BJ (cell line): Measurements from ENCODE around the gene POLR1D. TPM values are rescaled to one million over a fixed set of nuclear protein-coding genes. Genes with fewer than 3 reads are reported as not detected.

Experiments used
- CTCF ChIA-PET: fragments of 350-600 bp; formaldehyde crosslinking; extraction: SDS; loops from one replicate; lab custom pipeline; 2021; ENCODE audit warnings: antibody characterized with exemption, inconsistent platforms; lab: Yijun Ruan, JAX
- POLR2A ChIA-PET: fragments of 300-600 bp; sonication (Branson Sonifier 250); formaldehyde crosslinking; extraction: SDS; loops from one replicate; lab custom pipeline; 2021; ENCODE audit warnings: antibody characterized with exemption; lab: Charles Lee
- DNase-seq: peaks from one replicate; pipeline ENCODE4 v3.0.0-alpha.2; 2011; ENCODE audit warnings: low read depth
- H3K27me3 ChIP-seq: 2 replicates; pipeline ENCODE4 v1.6.0; 2011; ENCODE audit warnings: low read length; ENCODE audit not compliant: control insufficient read depth, insufficient read depth
- H3K36me3 ChIP-seq: 2 replicates; pipeline ENCODE4 v1.5.1; 2011; ENCODE audit warnings: low read length; ENCODE audit not compliant: control insufficient read depth, insufficient read depth
- H3K4me3 ChIP-seq: 2 replicates; pipeline ENCODE4 v1.5.1; 2011; ENCODE audit warnings: low read depth, mild to moderate bottlenecking, control low read depth, low read length
- polyA plus RNA-seq: library from polyadenylated mRNA; depleted of rRNA; stranded (reverse); fragments of >200 nt; gene quantifications from 2 replicates; pipeline ENCODE4 v1.2.3, GENCODE V29; 2011
- TF ChIP-seq, protein P1 (sequence below): IDR thresholded peaks from 2 replicates; pipeline ENCODE4 v1.5.1; 2011; ENCODE audit warnings: low read depth, mild to moderate bottlenecking, control low read depth, inconsistent platforms, low read length, moderate library complexity; ENCODE audit not compliant: insufficient read depth

The POLR1D gene
- polyA plus RNA-seq, 1 experiment: 79.4 TPM

DNA sequence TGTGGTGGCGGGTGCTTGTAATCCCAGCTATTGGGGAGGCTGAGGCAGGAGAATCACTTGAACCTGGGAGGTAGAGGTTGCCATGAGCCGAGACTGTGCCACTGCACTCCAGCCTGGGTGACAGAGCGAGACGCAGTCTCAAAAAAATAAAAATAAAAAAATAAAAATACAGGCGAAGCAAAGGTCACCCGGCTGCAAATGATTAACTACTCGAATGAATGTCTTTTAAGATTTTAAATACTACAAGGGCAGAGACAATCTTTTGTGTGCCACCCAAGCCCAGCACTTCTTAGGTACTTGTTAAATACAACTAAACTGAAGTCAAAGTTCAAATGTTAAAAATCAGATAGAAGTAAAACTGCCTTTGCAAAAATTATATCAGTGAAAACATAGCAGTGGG is 8.1 kb upstream of the POLR1D start:
- TF ChIP-seq, protein P1, sequence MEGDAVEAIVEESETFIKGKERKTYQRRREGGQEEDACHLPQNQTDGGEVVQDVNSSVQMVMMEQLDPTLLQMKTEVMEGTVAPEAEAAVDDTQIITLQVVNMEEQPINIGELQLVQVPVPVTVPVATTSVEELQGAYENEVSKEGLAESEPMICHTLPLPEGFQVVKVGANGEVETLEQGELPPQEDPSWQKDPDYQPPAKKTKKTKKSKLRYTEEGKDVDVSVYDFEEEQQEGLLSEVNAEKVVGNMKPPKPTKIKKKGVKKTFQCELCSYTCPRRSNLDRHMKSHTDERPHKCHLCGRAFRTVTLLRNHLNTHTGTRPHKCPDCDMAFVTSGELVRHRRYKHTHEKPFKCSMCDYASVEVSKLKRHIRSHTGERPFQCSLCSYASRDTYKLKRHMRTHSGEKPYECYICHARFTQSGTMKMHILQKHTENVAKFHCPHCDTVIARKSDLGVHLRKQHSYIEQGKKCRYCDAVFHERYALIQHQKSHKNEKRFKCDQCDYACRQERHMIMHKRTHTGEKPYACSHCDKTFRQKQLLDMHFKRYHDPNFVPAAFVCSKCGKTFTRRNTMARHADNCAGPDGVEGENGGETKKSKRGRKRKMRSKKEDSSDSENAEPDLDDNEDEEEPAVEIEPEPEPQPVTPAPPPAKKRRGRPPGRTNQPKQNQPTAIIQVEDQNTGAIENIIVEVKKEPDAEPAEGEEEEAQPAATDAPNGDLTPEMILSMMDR: no peak
- H3K27me3 ChIP-seq: no peaks in the 10 kb centered on the region
- ChIA-PET POLR2A (no interaction called here), CTCF (no interaction called here)
- no peak overlapping the region for H3K4me3 ChIP-seq
- no peak for DNase-seq
- H3K36me3 ChIP-seq: no peaks in the 10 kb centered on the region

DNA sequence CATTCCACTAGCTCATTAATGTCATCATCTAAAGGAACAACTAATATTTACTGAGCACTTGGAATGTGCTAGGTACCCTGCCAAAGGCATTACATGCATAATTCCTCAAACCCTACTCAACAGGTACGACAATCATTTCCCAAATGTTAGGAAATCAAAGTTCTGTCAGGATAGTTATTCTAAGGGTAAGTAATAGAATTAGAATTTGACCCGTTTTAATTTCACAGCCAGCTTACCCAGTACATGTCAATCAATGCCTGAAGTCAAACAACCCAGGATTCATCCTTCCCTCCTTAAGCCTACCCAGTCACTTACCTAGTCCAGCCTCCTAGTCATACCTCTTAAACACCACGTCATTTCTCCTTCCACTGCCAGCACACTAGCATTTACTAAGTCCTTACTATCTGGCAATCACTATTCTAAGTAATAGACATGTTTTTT is 3.8 kb upstream of the POLR1D start:
- POLR2A ChIA-PET: no interaction called here
- Histone ChIP-seq H3K4me3 (no peak overlapping the region), H3K36me3 (no peaks in the 10 kb centered on the region), H3K27me3 (no peaks in the 10 kb centered on the region)
- no peak for DNase-seq
- TF ChIP-seq, protein P1: no peak
- CTCF ChIA-PET: no interaction called here

DNA sequence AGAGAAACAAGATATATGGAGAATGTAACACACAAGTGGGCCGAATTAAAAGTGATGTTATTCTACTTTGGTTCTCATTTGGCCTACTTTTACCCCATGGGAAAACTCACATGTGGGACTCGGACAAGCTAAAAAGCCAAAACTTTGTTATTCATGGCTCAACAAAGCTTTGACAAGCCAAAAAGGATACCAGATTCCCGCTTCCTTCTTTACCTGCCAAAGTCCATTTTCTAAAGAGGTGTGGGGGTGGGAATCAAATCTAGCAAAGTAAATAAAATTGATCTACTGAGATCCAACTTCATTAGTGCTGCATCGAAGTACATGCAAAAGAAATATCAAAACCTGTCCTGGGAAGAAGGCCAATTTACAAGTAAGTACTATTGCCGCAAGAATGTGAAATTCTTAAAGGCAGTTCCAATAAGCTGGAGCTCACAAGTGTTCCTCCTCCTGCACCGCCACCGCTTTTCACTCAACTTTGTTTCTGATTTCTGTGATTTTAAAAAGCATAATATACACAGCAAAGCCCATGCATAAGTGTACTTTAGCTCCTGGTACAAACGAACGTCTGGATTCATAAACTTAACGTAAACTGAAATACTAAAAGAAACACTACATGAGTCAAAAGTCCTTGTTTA is 2.5 kb upstream of the POLR1D start:
- Histone ChIP-seq H3K4me3 (peak overlapping the region; percentile 87), H3K27me3 (no peaks in the 10 kb centered on the region), H3K36me3 (no peaks in the 10 kb centered on the region)
- TF ChIP-seq, protein P1: no peak
- ChIA-PET CTCF (interaction anchor here (0.6 to 2.6 kb wide), 8 partner anchors 11 to 207 kb away, joined by 3 to 18 read pairs (median 6); no protein-coding TSS in a partner anchor), POLR2A (no interaction called here)
- DNase-seq: no peak

DNA sequence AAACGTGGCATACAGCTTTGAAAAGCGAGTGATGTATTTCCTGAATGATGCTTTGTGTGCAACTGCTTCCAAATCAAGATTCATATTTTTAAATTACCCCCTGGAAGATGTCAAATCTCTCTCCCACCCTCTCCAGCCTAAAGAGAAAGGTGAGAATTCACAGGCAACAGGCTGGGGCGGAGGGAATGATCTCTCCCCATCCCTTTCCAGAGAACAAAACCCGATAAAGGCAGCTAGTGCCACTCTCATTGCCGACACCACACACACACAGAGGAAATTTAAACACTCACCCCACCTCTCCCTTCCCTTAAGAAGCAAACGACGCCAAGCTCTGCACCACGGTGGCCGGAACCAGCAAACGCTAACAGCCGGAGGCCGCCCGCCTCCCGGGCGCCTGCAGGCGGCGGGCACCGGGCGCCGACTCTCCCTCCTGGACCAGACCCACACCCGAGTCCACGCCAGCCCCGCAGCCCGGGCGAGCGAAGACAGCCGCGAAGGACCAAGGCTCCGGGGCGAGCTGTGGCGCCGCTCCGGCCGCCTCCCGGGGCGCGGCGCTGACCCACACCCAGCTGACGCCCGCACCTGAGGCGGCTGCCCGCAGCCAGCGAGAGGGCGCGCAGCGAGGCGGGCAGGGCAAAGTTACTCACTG is 1.8 kb upstream of the POLR1D start:
- Histone ChIP-seq H3K27me3 (no peaks in the 10 kb centered on the region), H3K4me3 (peak overlapping the region; percentile 87), H3K36me3 (no peaks in the 10 kb centered on the region)
- ChIA-PET POLR2A (no interaction called here), CTCF (interaction anchor here (0.6 to 2.6 kb wide), 11 partner anchors 10 to 207 kb away, joined by 3 to 18 read pairs (median 4); no protein-coding TSS in a partner anchor)
- DNase-seq: no peak
- TF ChIP-seq, protein P1: peak; percentile 29; the same call in 1 of the 2 replicates

DNA sequence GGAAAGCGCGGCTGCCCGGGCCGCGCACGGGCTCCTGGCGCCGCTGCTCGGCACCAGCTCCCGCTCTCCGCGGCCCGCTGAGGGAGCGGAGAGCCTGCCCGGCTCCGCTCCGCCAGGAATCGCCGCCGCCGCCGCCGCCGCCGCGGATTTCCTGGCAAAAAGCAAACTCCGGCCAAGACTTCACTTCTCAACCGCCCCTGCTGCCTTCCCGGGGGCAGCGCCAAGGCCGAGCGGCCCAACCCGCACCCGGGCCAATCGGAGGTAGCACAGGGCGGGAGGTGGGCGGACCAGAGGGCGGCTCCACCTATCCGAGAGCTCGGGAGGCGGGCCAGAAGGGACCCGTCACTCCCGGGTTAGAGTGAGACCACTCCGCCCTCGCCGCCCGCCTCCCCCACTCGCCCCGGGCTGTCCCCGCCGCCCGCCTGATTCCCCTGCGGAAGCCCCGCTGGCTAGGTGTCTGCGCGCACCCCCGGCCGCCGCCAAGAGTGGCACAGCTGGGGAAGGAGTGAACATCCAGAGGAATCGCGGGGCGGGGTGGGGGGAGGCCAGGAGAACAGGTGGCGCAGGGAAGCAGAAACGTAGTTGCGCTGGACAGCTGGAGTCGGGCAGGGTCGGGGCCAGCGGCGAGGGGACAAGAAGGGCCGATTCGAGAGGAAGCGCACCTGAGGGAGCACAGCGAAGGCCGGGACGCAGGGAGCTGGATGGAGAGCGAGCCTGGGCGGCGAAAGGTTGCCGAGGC is 1.1 kb upstream of the POLR1D start, which contains the start of gene LNX2:
TSS of gene LNX2 (minus strand) at position 153 of the 739 bp plus-strand sequence. CDS start 38,826 bp downstream, outside the sequence.
- Histone ChIP-seq H3K27me3 (no peaks in the 10 kb centered on the region), H3K36me3 (no peaks in the 10 kb centered on the region), H3K4me3 (peak within 1 kb of the TSS; percentile 87)
- peak; percentile 67 for DNase-seq
- TF ChIP-seq, protein P1: no peak
- POLR2A ChIA-PET: interaction anchor here (0.7 to 1.0 kb wide), 2 partner anchors 20 to 24 kb away, joined by 3 read pairs; no protein-coding TSS in a partner anchor
- CTCF ChIA-PET: interaction anchor here (0.9 to 2.6 kb wide), 7 partner anchors 12 to 206 kb away, joined by 3 to 18 read pairs (median 7); no protein-coding TSS in a partner anchor
